K562 (cell line): ENCODE data around the gene CEBPA. TPM values are rescaled to one million over a fixed set of nuclear protein-coding genes. Genes with fewer than 3 reads are reported as not detected.

Experiments used
- E4F1 ChIP-seq: fragments of 250-450 bp; sonication (Bioruptor Pico); IDR thresholded peaks from 2 replicates; pipeline ENCODE4 v1.5.0; 2021; ENCODE audit warnings: mild to moderate bottlenecking, borderline replicate concordance
- GABPB1 ChIP-seq: sonication (generic); formaldehyde crosslinking; IDR thresholded peaks from 2 replicates; pipeline ENCODE4 v1.8.0; 2022; ENCODE audit warnings: mild to moderate bottlenecking, missing genetic modification reagents
- KLF16 ChIP-seq: IDR thresholded peaks from 2 replicates; pipeline ENCODE4 v1.6.1; 2016; ENCODE audit warnings: antibody characterized with exemption
- MNT ChIP-seq, 2 experiments: fragments of 450-650 bp; conservative IDR thresholded peaks; 2 replicates each; pipeline ENCODE4 v1.6.1; 2017; ENCODE audit warnings: mild to moderate bottlenecking in 2 of 2, moderate library complexity in 2 of 2
- POLR2B ChIP-seq: fragments of 450-650 bp; IDR thresholded peaks from 2 replicates; pipeline ENCODE4 v1.6.1; 2018; ENCODE audit warnings: low read depth; ENCODE audit not compliant: partially characterized antibody
- RBM14 ChIP-seq: fragments of 200-400 bp; formaldehyde crosslinking; IDR thresholded peaks from 2 replicates; pipeline ENCODE4 v1.6.1; 2018; ENCODE audit warnings: low read depth, mild to moderate bottlenecking, low read length, moderate library complexity, borderline replicate concordance; ENCODE audit not compliant: insufficient read depth
- RBM15 ChIP-seq: fragments of 200-400 bp; formaldehyde crosslinking; IDR thresholded peaks from 2 replicates; pipeline ENCODE4 v1.6.1; 2018; ENCODE audit warnings: mild to moderate bottlenecking, low read length, moderate library complexity; ENCODE audit not compliant: insufficient read depth
- SMARCB1 ChIP-seq: IDR thresholded peaks from 2 replicates; pipeline ENCODE4 v1.6.1; 2011; ENCODE audit warnings: improper control_type of control experiment, low read depth; ENCODE audit not compliant: insufficient read length
- TGIF2 ChIP-seq: sonication (generic); formaldehyde crosslinking; IDR thresholded peaks from 2 replicates; pipeline ENCODE4 v1.8.1; 2022; ENCODE audit warnings: mild to moderate bottlenecking, missing genetic modification reagents, moderate library complexity
- TRIM24 ChIP-seq, 2 experiments: fragments of 450-650 bp; IDR thresholded peaks; 2 replicates each; pipeline ENCODE4 v1.6.1; 2016
- ZNF146 ChIP-seq: IDR thresholded peaks from one replicate; pipeline ENCODE4 v1.6.1; 2018; ENCODE audit warnings: missing compliant biosample characterization; ENCODE audit not compliant: unreplicated experiment
- polyA plus RNA-seq, 8 experiments: library from polyadenylated mRNA; depleted of rRNA in 4 of 8; stranded (reverse) in 5 of 8; unstranded in 3 of 8; fragments of >200 nt; fragmentation: Nextera tagmentation in 2 of 8; fragmentation: Illumina TruSeq in 1 of 8; extraction: Ambion mirVana in 2 of 8; extraction: Trizol in 1 of 8; gene quantifications; 2 replicates each; pipeline versions ENCODE4 v1.2.1 to v1.2.3, GENCODE V29; 2011 to 2014; ENCODE audit warnings: inconsistent platforms in 1 of 8, missing spikeins in 1 of 8
- total RNA-seq, 7 experiments: library from RNA; depleted of rRNA in 6 of 7; stranded (reverse); fragments of >200 nt in 6 of 7; fragmentation: Illumina TruSeq in 2 of 7; extraction: Trizol in 2 of 7; gene quantifications; 2 replicates each; pipeline versions ENCODE4 v1.2.1 to v1.2.3, GENCODE V29; 2011 to 2021; ENCODE audit warnings: low replicate concordance in 1 of 7
- TF ChIP-seq, protein P1 (sequence below): fragments of 450-650 bp; IDR thresholded peaks from 2 replicates; pipeline ENCODE4 v1.6.1; 2016; ENCODE audit warnings: mild to moderate bottlenecking, moderate library complexity

Gene CEBPA
- total and polyA plus RNA-seq, 9 of the 15 experiments (the other 6 are each of a cell fraction or from before 2014, with no cell fraction given): 0.03 to 0.59 (median 0.15) TPM; not detected in 2

DNA sequence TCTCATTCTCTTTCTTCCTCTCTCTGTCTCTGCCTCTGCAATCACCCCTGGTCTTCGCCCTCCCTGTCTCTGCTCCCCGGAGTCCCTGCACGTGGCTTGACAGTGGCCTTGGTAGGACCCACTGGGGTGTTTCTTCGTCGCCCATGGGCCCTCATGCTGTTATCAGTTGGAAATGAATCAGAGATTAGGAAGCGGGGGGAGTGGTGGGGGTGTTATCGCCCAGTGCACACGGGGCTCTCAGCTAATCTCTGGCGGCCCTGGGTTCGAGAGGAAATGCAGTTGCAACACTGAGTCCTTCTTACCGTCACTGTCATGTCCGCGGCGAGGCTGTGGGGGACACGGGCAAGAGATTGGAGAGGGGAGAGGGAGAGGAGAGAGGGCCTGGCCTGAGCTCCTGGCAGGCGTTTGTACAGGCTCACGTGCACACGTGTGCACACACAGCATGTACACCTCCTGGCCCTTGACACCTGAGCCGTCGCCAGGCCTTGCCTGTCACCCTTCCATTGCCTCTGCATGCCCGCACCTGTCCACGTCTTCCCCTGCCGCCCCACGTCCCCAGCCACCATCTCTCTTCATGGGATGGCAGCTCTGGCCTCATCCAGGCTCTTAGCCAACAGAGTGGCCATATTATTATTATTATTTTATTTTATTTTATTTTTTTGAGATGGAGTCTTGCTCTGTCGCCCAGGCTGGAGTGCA, 38.9 kb downstream of the CEBPA start (continued):
- TF ChIP-seq, protein P1, sequence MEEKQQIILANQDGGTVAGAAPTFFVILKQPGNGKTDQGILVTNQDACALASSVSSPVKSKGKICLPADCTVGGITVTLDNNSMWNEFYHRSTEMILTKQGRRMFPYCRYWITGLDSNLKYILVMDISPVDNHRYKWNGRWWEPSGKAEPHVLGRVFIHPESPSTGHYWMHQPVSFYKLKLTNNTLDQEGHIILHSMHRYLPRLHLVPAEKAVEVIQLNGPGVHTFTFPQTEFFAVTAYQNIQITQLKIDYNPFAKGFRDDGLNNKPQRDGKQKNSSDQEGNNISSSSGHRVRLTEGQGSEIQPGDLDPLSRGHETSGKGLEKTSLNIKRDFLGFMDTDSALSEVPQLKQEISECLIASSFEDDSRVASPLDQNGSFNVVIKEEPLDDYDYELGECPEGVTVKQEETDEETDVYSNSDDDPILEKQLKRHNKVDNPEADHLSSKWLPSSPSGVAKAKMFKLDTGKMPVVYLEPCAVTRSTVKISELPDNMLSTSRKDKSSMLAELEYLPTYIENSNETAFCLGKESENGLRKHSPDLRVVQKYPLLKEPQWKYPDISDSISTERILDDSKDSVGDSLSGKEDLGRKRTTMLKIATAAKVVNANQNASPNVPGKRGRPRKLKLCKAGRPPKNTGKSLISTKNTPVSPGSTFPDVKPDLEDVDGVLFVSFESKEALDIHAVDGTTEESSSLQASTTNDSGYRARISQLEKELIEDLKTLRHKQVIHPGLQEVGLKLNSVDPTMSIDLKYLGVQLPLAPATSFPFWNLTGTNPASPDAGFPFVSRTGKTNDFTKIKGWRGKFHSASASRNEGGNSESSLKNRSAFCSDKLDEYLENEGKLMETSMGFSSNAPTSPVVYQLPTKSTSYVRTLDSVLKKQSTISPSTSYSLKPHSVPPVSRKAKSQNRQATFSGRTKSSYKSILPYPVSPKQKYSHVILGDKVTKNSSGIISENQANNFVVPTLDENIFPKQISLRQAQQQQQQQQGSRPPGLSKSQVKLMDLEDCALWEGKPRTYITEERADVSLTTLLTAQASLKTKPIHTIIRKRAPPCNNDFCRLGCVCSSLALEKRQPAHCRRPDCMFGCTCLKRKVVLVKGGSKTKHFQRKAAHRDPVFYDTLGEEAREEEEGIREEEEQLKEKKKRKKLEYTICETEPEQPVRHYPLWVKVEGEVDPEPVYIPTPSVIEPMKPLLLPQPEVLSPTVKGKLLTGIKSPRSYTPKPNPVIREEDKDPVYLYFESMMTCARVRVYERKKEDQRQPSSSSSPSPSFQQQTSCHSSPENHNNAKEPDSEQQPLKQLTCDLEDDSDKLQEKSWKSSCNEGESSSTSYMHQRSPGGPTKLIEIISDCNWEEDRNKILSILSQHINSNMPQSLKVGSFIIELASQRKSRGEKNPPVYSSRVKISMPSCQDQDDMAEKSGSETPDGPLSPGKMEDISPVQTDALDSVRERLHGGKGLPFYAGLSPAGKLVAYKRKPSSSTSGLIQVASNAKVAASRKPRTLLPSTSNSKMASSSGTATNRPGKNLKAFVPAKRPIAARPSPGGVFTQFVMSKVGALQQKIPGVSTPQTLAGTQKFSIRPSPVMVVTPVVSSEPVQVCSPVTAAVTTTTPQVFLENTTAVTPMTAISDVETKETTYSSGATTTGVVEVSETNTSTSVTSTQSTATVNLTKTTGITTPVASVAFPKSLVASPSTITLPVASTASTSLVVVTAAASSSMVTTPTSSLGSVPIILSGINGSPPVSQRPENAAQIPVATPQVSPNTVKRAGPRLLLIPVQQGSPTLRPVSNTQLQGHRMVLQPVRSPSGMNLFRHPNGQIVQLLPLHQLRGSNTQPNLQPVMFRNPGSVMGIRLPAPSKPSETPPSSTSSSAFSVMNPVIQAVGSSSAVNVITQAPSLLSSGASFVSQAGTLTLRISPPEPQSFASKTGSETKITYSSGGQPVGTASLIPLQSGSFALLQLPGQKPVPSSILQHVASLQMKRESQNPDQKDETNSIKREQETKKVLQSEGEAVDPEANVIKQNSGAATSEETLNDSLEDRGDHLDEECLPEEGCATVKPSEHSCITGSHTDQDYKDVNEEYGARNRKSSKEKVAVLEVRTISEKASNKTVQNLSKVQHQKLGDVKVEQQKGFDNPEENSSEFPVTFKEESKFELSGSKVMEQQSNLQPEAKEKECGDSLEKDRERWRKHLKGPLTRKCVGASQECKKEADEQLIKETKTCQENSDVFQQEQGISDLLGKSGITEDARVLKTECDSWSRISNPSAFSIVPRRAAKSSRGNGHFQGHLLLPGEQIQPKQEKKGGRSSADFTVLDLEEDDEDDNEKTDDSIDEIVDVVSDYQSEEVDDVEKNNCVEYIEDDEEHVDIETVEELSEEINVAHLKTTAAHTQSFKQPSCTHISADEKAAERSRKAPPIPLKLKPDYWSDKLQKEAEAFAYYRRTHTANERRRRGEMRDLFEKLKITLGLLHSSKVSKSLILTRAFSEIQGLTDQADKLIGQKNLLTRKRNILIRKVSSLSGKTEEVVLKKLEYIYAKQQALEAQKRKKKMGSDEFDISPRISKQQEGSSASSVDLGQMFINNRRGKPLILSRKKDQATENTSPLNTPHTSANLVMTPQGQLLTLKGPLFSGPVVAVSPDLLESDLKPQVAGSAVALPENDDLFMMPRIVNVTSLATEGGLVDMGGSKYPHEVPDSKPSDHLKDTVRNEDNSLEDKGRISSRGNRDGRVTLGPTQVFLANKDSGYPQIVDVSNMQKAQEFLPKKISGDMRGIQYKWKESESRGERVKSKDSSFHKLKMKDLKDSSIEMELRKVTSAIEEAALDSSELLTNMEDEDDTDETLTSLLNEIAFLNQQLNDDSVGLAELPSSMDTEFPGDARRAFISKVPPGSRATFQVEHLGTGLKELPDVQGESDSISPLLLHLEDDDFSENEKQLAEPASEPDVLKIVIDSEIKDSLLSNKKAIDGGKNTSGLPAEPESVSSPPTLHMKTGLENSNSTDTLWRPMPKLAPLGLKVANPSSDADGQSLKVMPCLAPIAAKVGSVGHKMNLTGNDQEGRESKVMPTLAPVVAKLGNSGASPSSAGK: peak; percentile 84
- TF ChIP-seq RBM15 (no peak), POLR2B (no peak), MNT (conservative IDR thresholded peaks at IDR 0.05) (0 out of 4 replicates have a peak, but pooled peaks of 1 of the 2 experiments have one; percentile 29), GABPB1 (CRISPR knock-in tag) (no peak), ZNF146 (CRISPR knock-in tag) (no peak), KLF16 (peak; percentile 57), RBM14 (no peak), TGIF2 (no peak), E4F1 (CRISPR knock-in tag) (no peak), TRIM24 (IDR thresholded peaks at IDR 0.05) (peak; percentile 46 to 69; a peak in 3 of 4 replicates), SMARCB1 (no peak)
